Measurements from ENCODE around the gene TNFAIP3.

DNA sequence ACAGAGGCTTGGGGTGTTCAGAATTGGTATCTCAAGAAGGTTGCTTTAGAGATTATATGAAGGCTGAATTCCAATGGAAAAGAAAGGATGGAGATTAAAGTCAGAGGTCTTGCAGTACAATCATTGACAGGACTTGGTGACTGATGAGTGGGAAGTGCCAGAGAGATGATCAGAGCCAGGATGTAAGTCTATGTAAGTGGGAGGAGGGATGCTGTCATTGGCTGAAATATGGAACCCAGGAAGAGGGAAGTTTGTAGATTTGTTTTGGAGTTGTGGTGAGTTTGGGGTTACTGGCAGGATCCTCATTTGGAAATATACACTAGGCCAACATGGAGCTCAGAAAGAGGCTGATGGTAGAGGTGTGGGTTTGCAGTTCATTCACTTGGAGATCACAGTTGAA lies 23.8 kb upstream of the TNFAIP3 start:
- TF ChIP-seq POLR2A (IDR thresholded peaks at IDR 0.05) (no peak), POLR2AphosphoS5 (IDR thresholded peaks at IDR 0.05) (no peak), EP300 (IDR thresholded peaks at IDR 0.05) (no peak)
- TF ChIP-seq, protein P1, sequence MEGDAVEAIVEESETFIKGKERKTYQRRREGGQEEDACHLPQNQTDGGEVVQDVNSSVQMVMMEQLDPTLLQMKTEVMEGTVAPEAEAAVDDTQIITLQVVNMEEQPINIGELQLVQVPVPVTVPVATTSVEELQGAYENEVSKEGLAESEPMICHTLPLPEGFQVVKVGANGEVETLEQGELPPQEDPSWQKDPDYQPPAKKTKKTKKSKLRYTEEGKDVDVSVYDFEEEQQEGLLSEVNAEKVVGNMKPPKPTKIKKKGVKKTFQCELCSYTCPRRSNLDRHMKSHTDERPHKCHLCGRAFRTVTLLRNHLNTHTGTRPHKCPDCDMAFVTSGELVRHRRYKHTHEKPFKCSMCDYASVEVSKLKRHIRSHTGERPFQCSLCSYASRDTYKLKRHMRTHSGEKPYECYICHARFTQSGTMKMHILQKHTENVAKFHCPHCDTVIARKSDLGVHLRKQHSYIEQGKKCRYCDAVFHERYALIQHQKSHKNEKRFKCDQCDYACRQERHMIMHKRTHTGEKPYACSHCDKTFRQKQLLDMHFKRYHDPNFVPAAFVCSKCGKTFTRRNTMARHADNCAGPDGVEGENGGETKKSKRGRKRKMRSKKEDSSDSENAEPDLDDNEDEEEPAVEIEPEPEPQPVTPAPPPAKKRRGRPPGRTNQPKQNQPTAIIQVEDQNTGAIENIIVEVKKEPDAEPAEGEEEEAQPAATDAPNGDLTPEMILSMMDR (IDR thresholded peaks at IDR 0.05), result no peak

Data from stomach (tissue), 4 donors.